ENCODE measurements around the gene EIF3D.
A peak's percentile ranks its signal among the peaks of the same experiment; 100 is the strongest.
"Not testable (repeated sequence)": the region's sequence is repeated elsewhere in the genome, so short reads cannot be mapped to it uniquely, and the experiment has no call there.

EIF3D gene

DNA sequence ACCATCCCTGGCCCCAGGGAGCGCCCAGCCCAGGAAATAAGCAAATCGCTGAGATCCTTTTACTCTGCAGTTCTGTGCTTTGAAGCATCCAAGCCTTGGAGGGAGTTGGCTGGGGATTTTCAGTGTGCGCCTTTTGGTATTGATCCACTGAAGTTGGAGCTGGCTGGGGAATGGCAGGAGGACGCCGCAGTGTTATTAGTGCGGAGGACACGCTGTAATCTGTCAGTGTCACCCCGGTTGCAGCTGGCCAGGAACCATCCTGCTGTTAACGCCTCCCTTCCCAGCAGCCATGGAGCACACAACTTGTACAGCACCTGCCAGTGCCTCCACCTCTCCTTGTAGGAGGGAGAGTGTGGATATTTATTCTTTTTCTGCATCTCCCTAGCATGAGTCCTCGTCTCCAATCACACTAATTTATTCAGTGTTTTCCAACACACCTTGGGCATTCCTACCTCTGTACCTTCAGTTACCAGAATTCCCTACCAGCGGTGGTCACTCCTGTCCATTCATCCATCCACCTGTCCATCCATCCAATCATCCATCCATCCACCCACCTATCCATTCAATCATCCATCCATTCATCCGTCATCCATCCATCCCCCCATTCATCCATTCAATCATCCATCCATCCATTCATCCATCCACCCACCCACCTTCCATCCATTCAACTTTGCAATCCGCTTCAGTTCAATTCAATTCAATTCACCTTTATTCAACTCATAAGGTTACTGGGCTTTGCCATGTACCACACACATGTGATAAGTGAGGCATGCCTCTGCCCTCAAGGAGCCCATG lies 21.9 kb upstream of the EIF3D start:
- FAIRE-seq (no peak), DNase-seq (ENCODE audit: insufficient read length, low spot score) (no peak)

- FAIRE-seq (no peak), DNase-seq (ENCODE audit: insufficient read length, low spot score) (no peak)
Measured at GRCh38 chr22:36549033-36549432, 20.1 kb upstream of the EIF3D start.

- DNase-seq (ENCODE audit: insufficient read length, low spot score) (no peak), FAIRE-seq (no peak)
Measured at GRCh38 chr22:36548606-36549005, 19.6 kb upstream of the EIF3D start.

DNA sequence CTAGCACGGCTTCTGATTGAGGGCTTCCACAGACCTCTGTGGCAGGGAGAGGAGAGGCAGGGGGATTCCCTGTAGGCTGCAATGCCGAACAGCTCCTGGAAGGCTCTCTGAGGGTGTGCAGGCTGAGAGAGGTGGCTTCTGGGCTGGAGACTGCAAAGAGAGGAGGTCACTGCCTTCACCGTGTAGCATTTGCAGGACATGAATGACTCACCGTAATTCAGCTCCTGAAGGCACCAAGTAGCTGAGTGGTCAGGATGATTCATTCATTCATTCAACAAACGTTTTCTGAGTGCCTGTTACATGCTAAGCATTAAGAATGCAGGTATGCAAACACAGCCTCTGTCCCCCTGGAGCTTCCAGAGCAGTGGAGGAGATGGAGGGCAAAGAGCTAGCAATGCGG lies 18.0 kb upstream of the EIF3D start:
- DNase-seq (ENCODE audit: insufficient read length, low spot score) (peak; percentile 23), FAIRE-seq (no peak)

DNA sequence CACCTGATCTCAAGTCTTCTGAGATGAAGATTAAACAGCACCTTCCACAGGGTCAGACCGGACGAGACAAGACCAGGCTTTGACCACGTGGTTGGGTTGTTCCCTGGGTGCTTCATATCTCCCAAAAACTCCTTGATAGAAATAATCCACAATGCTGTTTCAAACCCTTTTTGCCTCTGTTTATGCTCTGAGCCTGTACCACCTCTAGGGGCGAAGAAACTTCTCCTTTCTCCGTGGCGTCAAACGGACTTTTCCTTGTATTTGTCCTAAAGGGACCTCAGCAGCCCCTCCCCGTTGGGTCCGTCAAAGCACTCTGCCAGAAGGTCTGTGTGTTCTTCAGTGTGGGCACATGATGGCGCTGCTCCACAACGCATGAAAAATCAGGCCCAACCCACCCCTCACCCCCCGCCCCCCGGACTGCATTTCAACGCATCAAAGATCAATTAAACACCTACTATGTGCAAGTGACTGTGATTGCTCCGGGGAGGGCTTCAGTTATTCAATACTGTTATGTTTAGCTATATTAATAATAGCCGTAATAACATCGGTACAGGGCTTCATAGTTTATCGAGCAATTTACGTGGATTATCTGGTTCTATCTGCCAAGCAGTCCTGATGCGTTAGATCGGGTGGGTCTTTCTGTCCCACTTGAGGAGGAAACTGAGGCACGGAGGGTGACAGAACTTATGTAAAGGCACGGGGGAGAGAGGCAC lies 17.3 kb upstream of the EIF3D start:
- peak; percentile 53 for DNase-seq (ENCODE audit: insufficient read length, low spot score)
- FAIRE-seq = no peak

GRCh38 chr22:36544107-36544620 lies 15.2 kb upstream of the EIF3D start:
- DNase-seq (ENCODE audit: insufficient read length, low spot score) (no peak), FAIRE-seq (no peak)

GRCh38 chr22:36541831-36542411 lies 13.0 kb upstream of the EIF3D start:
- FAIRE-seq = peak; percentile 66
- peak; percentile 66 for DNase-seq (ENCODE audit: insufficient read length, low spot score)

GRCh38 chr22:36540867-36541642 lies 12.1 kb upstream of the EIF3D start:
- DNase-seq (ENCODE audit: insufficient read length, low spot score) (no peak), FAIRE-seq (no peak)

DNA sequence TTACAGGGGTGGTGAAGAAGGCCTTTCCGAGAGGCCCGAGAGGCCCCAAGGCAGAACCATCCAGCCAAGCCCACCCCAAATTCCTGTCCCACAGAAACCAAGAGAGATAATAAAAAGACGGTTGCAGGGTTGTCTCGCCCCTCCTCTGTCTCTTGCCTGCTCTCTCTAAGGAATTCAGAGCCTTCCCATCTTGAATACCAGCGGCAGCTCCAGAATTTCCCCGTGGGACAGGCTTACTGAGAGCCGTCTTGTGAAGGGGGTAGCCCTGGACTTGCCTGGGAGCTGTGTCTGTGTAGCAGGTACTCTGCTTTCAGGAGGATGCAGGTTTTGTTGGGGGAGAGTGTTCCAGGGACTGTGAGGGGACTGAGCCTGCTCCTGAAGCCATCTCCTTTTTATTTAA lies 9.6 kb upstream of the EIF3D start:
- DNase-seq (ENCODE audit: insufficient read length, low spot score) (no peak), FAIRE-seq (no peak)

GRCh38 chr22:36536717-36537116 lies 7.8 kb upstream of the EIF3D start:
- FAIRE-seq = no peak
- DNase-seq (ENCODE audit: insufficient read length, low spot score) = no peak

GRCh38 chr22:36533320-36533719 lies 4.4 kb upstream of the EIF3D start:
- not testable (repeated sequence) for DNase-seq (ENCODE audit: insufficient read length, low spot score); FAIRE-seq

DNA sequence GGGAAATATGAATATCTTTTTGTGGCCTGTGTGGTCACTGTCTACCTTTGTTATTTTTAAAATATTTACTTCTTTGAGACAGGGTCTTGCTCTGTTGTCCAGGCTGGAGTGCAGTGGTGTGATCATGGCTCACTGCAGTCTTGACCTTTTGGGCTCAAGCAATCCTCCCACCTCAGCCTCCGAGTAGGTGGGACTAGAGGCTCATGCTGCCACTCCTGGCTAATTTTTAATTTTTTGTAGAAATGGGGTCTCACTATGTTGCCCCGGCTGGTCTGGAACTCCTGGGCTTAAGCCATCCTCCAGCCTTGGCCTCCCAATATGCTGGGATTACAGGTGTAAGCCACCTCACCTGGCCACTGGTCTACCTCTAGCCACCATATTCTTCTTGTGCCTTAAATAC lies 3.5 kb upstream of the EIF3D start:
- FAIRE-seq (no peak), DNase-seq (ENCODE audit: insufficient read length, low spot score) (no peak)

- no peak for FAIRE-seq
- DNase-seq (ENCODE audit: insufficient read length, low spot score) = no peak
Measured at GRCh38 chr22:36528341-36528740, 625 bp downstream of the EIF3D start.

DNA sequence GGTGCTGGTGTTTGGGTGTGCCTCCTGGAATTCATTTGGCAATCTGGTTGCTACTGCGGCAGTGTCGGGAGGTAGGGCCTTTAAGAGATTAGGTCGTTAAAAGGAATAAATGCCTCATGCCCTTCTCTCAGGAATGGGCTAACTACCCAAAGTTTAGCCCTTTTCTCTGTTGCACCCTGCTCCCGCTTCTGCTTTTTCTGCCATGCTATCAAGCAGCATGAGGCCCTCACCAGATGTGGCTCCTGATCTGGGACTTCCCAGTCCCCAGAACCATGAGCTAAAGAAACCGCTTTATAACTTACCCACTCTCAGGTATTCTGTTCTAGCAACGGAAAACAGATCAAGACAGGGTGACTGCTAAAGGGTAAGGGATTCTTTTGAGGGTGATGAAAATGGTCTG lies 6.3 kb downstream of the EIF3D start:
- FAIRE-seq = no peak
- DNase-seq (ENCODE audit: insufficient read length, low spot score) = no peak

DNA sequence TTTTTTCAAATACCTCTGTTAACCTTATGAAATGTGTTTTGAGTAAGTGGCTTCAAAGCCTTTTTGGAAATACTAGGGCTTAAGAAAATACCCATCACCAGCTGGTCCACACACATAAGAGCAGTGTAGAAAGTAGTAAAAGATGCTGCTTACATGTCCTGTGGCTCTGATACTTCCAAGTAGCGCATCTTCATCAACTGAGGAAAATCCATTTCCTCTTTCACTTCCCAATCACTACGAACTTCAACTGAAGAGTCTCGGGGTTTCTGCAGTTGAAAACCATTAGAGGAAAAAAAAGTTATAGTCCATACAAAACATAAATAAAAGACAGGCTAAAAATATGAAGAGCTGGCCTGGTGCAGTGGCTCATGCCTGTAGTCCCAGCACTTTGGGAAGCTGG lies 8.5 kb downstream of the EIF3D start:
- FAIRE-seq (no peak), DNase-seq (ENCODE audit: insufficient read length, low spot score) (no peak)

- not testable (repeated sequence) for FAIRE-seq; DNase-seq (ENCODE audit: insufficient read length, low spot score)
Measured at GRCh38 chr22:36519906-36520305, 9.1 kb downstream of the EIF3D start.

- FAIRE-seq = no peak
- no peak for DNase-seq (ENCODE audit: insufficient read length, low spot score)
Measured at GRCh38 chr22:36514766-36515165, 14.2 kb downstream of the EIF3D start.

- no peak for FAIRE-seq
- no peak for DNase-seq (ENCODE audit: insufficient read length, low spot score)
Measured at GRCh38 chr22:36512991-36513390, 16.0 kb downstream of the EIF3D start.

- no peak for DNase-seq (ENCODE audit: insufficient read length, low spot score)
- no peak for FAIRE-seq
Measured at GRCh38 chr22:36512333-36512732, 16.6 kb downstream of the EIF3D start.

DNA sequence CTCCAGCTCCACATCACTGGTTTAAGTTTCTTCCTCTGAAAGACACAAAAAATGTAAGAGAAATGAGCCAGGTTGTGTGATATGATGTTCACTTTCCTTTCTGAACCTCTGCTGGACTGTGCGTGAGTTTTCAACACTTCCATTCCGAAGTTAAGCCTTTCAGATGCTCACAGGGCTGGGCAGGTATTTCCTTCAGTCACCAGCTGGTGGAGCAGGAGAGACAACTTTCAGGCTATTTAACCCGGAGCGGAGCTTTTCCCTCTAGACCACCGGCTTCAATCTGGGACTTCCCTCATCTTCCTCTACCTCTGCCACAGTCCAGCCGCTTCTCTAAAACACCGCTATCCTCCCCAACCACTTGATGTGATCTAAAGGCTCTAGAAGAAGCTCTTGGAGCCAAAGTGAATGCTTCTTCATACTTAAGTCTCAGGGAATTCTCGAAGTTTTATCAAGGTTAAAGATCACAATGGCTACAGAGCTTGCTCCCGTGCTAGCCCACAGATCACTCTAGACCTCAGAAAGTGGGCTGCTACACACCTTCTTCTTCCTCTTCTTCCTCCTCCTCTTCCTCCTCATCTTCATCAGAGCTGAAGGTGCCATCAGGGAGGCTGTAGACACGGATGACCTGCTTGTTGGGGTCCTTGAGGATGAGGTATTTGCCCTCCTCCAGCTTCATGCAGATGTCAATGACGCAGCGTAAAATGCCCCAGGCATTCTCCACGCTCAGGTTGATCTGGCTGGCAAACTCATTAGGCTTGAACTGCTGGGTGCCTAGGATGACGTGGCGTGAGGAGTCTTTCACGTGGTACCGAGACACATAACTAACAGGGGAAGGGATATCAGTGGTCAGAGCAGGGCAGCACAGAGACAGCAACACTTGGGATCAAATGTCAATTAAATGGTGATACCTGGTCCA lies 17.7 kb downstream of the EIF3D start:
- FAIRE-seq (no peak), DNase-seq (ENCODE audit: insufficient read length, low spot score) (peak; percentile 40)

Measured in HTR-8/SVneo (cell line).